HG03575 (cell line): Measurements from ENCODE around the gene ZBP1.

Experiments used
- ATAC-seq: cut with Tn5 transposase; IDR thresholded peaks from one replicate; pipeline ENCODE4 v1.9.1; 2021; ENCODE audit not compliant: unreplicated experiment, insufficient number of reproducible peaks, low FRiP score; ENCODE audit errors: extremely low read depth

Gene ZBP1, protein sequence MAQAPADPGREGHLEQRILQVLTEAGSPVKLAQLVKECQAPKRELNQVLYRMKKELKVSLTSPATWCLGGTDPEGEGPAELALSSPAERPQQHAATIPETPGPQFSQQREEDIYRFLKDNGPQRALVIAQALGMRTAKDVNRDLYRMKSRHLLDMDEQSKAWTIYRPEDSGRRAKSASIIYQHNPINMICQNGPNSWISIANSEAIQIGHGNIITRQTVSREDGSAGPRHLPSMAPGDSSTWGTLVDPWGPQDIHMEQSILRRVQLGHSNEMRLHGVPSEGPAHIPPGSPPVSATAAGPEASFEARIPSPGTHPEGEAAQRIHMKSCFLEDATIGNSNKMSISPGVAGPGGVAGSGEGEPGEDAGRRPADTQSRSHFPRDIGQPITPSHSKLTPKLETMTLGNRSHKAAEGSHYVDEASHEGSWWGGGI

DNA sequence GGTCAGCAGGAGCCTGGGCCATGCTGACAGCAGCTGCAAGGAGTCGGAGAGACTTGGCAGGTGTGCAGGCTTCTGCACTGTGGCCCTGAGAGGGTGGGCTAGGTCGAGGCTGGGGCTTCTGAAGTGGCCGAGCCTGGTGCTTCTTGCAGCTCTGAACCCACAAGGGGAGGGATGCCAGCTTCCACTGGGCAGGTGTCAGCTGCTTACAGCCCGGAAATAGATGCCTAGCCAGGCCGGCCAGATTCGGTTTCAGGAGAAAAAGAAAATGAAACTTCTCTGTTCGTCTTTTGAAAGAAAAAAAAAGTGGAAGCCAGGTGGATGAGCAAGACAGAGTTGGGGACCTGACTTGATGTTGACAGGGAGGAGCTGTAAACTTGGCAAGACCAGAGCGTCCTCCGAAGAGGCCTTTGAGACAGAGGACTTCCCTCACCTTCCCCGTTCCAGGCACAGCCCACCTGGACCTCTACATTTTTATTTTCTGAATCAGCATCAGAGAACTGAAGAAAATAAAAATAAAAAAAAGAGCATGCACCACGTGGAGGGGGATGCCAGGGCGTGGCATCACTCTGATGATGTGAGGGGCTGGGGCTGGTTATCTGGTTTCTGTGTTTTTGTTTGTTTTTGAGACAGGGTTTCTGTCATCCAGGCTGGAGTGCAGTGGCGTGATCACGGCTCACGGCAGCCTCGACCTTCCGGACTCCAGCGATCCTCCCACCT is at the start of gene ZBP1:
Gene ZBP1, minus strand, starts transcription at position 153 of the 717 bp plus-strand sequence. Its CDS starts 131 bp downstream, at position 22.
- ATAC-seq, result no peak

- ATAC-seq, result no peak
These were observed 49.4 kb upstream of the ZBP1 start for GRCh38 chr20:57669632-57670031.

DNA sequence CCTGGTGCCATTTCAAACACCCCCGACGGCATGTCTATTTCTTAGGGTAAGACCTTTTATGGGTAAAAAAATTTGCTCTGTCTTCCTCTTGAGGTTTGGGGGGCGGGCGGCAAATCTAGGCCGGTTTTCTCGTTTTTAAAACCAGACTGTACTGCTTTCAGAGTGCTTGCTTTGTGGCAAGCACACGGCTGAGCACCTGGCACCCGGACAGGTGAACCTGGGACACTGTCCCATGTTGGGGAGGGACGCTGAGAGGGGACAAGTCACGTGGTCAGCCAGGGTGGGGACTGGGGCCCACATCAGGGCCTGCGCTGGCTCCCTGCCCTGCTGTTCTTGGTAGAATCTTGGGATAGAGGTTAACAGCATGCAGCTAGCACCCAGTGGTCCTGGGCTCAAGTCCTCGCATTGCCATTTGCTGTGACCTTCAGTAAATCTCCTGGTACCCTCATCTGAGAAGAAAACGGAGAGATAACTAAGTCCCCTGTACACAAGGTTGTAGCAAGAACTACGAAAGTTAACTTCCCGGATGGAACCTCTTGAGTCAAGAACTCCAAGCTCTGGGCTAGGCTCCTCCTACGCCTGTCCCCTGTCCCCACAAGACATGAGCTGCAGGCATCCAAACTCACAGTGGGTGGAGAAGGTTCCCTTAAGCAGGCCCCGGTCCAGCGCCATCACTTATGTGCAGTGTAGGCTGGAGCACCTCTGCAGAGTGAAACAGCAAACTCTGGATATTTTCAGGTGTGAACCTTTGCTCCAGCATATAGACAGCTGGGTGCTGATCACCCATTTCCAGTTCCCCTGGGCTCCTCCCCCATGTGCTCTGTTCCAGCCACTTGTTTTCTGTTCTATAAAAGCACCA is 47.9 kb upstream of the ZBP1 start:
- ATAC-seq, result no peak

DNA sequence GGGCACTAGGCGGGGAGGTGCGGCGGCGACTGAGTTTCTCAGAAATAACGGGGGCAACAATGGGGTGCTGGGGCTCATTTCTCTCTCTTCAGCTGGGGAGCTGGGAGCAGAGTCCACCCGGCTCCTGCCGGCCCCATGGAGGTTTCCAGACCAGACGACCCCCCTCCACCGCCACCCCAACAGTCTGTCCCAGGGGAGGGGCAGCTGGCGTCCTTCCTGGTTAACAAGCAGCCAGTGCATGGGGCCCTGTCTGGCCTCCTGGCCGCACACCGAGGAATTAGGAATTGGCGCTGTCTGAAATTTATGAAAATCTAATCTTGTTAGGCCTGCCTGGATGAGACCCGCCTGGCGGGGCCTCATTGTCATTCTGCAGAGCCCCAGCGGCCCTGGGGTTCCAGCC is 47.2 kb upstream of the ZBP1 start:
- ATAC-seq, result no peak

- no peak for ATAC-seq
These were observed 46.6 kb upstream of the ZBP1 start for GRCh38 chr20:57666834-57667157.

DNA sequence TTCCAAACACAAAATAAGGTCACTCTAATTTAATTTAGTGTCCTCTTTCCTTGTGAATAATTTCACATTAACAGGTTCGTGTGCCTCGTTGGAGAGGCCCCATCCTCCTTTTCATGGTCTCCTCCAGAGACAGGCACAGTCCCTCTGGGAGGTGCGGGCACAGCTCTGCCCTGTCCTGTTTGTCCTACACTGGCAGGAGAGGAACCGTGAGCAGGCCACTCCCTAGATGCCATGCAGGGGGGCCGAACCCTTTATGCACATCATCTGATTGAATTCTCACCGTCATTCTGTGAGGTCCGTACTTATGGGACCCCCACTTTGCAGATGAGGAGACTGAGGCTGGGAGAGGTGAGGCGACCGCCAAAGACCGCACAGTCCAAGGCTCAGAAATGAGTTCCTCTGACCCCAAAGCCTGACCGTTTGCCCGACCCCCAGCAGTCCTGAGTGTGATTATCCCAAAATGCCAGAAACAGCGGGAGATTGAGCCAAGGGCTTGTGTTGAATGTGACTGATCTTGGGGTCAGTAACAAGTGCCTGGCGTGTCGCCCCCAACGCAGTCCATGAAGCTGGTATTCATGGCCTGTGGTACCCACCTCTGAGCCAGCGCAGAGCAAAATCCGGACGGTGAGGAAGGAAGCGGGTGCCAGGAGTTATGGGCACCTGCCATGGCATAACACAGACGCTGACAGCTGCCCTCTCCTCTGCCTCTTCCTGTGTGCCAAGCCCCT is 46.0 kb upstream of the ZBP1 start:
- ATAC-seq, result no peak

DNA sequence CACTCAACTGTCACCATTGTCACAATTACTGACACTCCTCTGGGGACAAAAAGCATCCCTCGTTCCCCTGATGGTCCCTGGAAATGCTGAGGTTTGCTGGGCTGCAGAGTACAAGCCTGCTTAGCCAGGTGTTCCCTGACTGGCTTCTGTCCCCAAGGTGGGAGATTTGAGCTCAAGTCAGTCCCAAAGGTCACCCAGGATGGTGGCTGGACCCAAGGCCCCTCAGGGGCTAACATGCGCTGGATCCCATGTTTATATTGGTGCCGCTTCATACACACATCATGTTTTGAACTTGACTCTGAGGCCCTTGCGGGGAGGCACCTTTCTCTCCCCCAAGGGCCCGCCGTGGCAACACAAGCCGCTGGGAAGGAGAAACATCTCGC is 45.4 kb upstream of the ZBP1 start:
- ATAC-seq, result no peak

DNA sequence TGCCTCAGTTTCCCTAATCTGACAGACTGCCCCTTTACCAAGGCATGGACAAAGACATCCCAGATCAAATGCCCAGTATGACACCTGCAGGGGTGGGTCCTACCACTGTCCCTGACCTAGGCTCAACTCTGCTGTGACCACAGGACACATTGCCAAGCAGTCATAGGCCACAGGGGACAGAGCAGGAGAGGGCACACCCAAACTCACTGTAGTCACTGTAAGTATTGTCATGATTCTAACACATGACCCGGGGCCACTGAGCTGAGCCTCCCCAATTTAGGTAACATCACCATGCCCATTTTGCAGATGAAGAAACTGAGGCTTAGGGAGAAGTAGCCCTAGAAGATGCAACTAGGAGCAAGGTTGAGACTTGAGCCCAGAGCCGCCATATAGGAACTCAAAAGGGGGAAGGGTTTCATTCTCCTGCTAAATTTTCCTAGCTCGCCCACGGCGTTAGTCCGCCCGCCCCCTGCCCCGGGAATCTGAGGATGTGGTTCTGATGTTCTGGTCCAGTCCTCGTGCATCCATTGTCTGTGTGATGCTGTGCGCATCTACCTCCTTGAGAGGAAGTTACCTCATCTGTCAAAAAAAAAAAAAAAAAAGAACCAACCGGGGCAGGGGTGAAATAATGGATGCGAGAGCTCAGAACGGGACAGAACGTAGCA is 44.8 kb upstream of the ZBP1 start:
- ATAC-seq, result no peak

DNA sequence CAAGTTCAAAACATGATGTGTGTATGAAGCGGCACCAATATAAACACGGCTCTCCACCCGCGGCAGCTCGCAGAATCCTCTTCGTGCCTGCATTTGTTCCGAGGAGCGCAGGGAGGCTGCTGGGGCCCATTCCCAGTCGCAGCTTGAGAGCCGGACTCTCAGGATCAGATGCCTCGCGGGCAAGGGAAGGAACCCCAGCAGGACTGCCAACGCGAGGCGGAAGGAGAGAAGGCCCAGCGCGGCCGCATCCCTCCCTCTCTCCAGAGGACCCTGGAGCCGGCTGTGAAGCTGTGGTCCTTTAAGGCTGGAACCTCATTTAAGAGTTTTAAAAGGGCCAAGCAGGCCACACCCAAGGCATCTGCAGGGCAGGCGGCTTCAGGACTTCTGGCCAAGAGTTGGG is 44.2 kb upstream of the ZBP1 start:
- no peak for ATAC-seq

DNA sequence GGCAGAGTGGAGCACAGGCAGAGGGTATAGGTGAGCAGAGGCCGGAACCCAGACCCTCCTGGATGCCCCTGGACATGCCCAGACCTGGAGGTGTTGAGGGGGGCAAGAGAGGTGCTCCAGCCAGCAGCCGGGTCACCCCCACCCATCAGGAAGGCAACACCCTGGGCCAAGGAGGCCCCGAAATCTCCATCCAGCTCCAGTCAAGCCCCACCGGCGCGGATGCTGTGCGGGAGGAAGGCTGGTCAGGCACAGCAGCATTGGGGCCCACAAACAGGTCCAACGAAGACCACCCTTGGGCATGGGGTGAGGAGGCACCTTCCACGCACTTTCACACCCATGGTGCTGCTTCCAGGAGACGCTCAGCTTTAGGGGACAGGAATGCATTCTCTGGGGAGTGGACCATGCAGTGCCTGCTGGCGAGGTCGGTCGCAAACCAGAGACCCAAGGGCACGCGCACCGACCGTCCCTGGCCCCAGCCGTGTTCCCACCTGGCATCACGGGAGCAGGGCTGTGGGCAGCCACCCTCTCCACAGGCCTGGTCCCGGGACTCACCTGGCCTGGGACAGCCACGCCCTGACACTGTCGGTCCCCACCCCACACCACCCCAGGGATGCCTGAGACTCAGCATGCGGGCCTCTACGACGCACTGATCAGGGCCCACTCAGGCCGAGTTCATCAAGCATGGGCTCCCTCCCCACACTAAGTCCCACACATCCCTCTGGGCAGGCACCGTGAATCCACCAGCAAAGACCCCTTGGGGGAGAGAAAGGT is 43.6 kb upstream of the ZBP1 start:
- no peak for ATAC-seq

- ATAC-seq, result no peak
These were observed 43.0 kb upstream of the ZBP1 start for GRCh38 chr20:57663241-57663640.

- no peak for ATAC-seq
These were observed 42.4 kb upstream of the ZBP1 start for GRCh38 chr20:57662456-57663240.

GRCh38 chr20:57661746-57662455 is 41.7 kb upstream of the ZBP1 start:
- ATAC-seq, result no peak

DNA sequence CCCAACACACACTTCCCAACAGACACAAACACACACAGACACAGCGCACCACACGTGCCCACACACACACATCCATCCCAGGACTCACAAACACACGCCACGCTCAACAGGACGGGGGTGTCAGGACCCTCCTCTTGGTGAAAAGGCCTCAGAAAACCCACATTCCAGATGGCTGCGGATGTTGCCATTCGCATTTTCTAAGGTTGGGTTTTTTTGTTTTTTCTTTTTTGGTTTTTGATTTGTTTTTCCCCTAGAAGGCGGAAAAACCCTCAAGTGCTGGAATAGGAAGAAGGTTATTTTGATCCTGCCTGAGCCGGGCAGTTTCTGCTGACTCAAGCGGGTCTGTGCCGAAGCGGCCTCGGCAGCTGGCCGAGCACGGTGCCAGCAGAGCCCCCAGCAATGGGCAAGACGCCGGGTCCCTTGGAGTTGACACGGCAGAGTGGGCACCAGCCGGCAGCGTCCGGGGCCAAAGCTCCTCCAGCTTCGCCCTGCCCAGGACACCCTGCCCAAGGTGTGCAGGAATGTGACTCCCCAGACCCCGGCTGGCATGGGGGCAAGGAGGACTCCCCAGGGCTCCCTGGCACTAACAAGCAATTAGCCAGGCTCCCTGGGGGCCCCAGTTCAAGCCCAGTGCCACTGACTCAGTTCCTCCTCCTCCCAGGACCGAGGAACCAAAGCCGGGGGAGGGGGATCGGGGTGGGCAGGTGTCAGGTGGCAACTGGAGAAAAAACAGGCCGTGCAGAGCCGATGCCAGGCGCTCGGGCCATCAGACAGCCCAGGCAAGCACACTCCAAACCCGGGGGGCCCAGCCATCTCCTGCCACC is 40.9 kb upstream of the ZBP1 start:
- no peak for ATAC-seq

- no peak for ATAC-seq
These were observed 40.1 kb upstream of the ZBP1 start for GRCh38 chr20:57660181-57660921.
